ENCODE data around the gene PTPRN2. TPM values are rescaled to one million over a fixed set of nuclear protein-coding genes. Genes with fewer than 3 reads are reported as not detected.
"Not testable (repeated sequence)": the region's sequence is repeated elsewhere in the genome, so short reads cannot be mapped to it uniquely, and the experiment has no call there.

PTPRN2 gene
- total RNA-seq, 4 donors from 2014 or later, result 2.0 to 9.5 (median 2.6) TPM

DNA sequence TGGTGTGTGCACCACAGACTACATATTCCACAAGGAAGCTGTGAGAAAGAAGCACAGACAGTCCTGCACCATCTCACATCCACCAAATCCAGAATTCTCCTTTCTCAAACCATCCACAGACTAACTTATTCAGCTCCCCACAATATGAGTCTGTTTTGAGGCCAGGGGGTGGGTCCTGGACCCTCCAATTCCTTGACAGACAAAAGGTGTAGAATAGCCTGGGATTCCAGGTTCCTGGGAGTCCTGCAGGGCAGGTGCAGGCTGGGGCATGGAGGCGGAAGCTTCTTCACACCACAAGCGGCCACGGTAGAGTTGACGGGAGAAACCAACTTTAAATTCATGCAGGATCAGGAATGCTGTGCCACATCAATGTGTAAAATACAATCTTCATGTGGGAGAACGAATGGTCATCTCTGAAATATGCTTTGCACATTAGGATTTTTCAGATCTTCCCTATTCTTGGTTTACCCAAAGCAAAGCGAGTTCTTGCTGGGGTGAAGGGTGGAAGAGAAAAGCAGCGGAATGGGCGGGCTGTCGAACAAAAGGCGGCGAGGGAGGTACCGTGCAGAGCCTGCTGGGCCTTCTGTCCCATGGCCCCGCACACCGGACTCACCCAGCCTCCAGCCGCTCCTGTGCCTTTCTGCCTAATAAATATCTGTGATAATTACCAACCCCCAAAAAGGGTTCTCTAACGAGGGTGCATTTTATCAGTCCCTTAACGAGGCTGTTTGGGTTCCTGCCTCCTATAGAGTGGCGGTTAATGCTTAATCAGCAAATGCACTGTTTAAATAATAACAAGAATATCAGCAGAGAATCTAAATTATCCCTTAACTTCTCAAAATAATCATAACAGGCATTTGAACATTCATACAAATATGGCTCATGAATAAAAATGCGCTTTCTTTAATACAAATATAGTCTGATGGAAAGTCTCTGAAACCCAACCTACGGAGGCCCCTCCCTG lies 736.9 kb downstream of the PTPRN2 start:
- TF ChIP-seq, protein P1, sequence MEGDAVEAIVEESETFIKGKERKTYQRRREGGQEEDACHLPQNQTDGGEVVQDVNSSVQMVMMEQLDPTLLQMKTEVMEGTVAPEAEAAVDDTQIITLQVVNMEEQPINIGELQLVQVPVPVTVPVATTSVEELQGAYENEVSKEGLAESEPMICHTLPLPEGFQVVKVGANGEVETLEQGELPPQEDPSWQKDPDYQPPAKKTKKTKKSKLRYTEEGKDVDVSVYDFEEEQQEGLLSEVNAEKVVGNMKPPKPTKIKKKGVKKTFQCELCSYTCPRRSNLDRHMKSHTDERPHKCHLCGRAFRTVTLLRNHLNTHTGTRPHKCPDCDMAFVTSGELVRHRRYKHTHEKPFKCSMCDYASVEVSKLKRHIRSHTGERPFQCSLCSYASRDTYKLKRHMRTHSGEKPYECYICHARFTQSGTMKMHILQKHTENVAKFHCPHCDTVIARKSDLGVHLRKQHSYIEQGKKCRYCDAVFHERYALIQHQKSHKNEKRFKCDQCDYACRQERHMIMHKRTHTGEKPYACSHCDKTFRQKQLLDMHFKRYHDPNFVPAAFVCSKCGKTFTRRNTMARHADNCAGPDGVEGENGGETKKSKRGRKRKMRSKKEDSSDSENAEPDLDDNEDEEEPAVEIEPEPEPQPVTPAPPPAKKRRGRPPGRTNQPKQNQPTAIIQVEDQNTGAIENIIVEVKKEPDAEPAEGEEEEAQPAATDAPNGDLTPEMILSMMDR (IDR thresholded peaks at IDR 0.05), result no peak
- ATAC-seq (ENCODE audit: low FRiP score) (no peak), DNase-seq (ENCODE audit: low spot score) (no peak)

DNA sequence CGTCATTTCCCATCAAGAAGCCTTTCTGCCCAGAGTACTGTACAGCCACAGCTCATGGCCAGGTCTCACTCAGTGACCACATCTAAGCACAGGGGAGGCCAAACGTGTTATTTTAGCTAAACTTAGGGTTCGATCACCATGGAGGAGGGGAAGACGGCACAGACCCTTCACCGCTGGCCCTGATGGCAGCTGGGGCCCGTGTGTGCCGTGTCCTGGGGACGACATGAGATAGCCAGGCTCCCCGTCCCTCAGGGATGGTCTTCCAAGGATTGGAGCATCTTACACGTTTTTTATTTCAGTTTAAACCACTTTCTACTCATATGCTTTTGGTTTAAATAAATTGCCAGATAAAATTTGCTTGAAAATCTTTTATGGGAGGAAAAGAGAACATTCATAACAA lies 737.9 kb downstream of the PTPRN2 start:
- TF ChIP-seq, protein P1 (IDR thresholded peaks at IDR 0.05), result no peak
- no peak for DNase-seq (ENCODE audit: low spot score)
- ATAC-seq (ENCODE audit: low FRiP score), result no peak

DNA sequence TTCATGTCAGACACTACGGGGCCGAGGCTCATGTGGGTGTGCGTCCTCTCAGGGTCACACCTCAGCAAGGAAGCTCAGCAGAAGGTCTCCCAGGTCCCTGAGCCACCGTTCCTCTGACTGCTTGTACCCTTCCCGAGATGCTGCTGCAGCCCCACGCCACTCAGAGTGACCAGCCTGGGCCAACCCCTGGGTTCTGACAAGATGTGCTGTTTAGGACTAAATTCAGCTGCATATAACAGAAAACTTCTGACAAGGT lies 738.4 kb downstream of the PTPRN2 start:
- DNase-seq (ENCODE audit: low spot score) (no peak), ATAC-seq (ENCODE audit: low FRiP score) (no peak)
- TF ChIP-seq, protein P1 (IDR thresholded peaks at IDR 0.05), result no peak

DNA sequence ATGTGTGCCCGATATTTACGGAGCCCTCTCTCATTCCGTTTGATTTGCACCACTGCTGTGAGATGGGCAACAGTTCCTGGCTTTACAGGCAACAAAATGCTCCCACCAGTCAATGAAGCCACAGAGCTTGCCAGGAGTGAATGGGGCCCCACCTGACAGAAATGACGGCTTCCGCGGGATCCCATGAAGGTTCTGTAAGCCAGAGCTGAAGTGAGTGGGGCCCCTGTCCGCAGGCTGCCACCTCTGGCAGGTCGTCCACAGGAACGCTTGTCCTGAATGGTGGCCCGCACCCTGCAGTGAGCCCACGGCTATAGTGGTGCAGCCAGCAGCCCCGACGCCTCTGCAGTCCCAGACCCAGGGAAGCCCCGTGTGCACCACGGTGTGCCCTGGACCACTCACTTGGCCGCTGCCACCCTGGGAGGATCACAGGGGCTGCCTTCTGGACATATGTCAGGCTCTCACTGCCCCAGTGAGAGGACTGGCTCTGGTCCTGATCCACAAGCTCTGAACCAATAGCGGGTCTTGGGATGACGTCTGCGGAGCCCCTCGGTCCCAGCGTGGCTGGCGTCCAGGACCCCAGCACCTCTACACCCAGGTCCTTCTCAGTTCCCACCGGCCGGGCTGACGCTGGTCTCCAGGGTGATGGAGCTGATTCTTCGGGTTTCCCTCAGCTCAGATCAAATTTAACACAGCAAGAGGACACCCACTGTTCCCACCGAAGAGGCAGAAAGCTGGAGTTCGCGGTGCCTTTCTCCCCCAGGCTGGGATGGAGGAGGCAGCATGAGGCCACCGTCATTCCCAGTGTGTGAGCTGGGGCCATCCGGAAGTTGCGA lies 738.9 kb downstream of the PTPRN2 start:
- ATAC-seq (ENCODE audit: low FRiP score) (no peak), DNase-seq (ENCODE audit: low spot score) (no peak)
- TF ChIP-seq, protein P1 (IDR thresholded peaks at IDR 0.05), result no peak

DNA sequence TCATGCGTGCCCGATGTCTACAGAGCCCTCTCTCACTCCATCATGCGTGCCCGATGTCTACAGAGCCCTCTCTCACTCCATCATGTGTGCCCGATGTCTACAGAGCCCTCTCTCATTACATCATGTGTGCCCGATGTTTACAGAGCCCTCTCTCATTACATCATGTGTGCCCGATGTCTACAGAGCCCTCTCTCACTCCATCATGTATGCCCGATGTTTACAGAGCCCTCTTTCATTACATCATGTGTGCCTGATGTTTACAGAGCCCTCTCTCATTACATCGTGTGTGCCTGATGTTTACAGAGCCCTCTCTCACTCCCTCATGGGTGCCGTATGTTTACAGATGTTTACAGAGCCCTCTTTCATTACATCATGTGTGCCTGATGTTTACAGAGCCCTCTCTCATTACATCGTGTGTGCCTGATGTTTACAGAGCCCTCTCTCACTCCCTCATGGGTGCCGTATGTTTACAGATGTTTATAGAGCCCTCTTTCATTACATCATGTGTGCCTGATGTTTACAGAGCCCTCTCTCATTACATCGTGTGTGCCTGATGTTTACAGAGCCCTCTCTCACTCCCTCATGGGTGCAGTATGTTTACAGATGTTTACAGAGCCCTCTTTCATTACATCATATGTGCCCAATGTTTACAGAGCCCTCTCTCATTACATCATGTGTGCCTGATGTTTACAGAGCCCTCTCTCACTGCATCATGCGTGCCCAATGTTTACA lies 739.7 kb downstream of the PTPRN2 start:
- DNase-seq (ENCODE audit: low spot score); ATAC-seq (ENCODE audit: low FRiP score): not testable (repeated sequence)

DNA sequence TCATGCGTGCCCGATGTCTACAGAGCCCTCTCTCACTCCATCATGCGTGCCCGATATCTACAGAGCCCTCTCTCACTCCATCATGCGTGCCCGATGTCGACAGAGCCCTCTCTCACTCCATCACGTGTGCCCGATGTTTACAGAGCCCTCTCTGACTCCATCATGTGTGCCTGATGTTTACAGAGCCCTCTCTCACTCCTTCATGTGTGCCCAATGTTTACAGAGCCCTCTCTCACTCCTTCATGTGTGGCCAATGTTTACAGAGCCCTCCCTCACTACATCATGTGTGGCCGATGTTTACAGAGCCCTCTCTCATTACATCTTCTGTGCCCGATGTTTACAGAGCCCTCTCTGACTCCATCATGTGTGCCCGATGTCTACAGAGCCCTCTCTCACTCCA lies 740.9 kb downstream of the PTPRN2 start:
- DNase-seq (ENCODE audit: low spot score); ATAC-seq (ENCODE audit: low FRiP score): not testable (repeated sequence)

DNA sequence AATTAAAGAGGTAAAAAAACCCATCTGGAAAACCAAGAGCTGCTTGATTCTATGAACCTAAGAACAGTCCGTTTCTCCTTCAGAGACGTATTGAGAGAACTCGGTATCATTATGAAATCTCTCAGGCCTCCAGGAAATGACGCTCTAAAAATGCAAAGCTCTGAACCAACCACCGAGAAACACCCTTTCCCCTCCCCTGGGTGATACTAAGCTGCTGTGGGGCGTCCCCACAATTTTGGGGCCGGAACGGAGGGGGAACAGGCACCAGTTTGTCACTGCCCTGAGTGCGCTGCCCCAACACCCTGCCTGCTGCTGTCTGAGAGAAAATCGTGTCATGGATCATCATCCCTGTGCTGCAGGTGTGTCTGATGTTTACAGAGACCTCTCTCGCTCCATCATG lies 741.4 kb downstream of the PTPRN2 start:
- DNase-seq (ENCODE audit: low spot score) (no peak), ATAC-seq (ENCODE audit: low FRiP score) (no peak)
- TF ChIP-seq, protein P1 (IDR thresholded peaks at IDR 0.05), result no peak

Measured in omental fat pad (tissue), 4 donors.